NCI-H1694 (cell line): Measurements from ENCODE around the gene CORO1C.
"Not testable (repeated sequence)": the region's sequence is repeated elsewhere in the genome, so short reads cannot be mapped to it uniquely, and the experiment has no call there.

Experiments
- DNase-seq: peaks from one replicate; lab custom pipeline; 2025; lab: John Stamatoyannopoulos, UW

CORO1C gene

GRCh38 chr12:108672054-108672453 is 59.3 kb downstream of the CORO1C start:
- DNase-seq = no peak

- DNase-seq = no peak
These were observed 60.2 kb downstream of the CORO1C start for GRCh38 chr12:108671110-108671509.

- DNase-seq = no peak
These were observed 61.2 kb downstream of the CORO1C start for GRCh38 chr12:108670066-108670631.

- DNase-seq = no peak
These were observed 62.8 kb downstream of the CORO1C start for GRCh38 chr12:108668542-108668941.

GRCh38 chr12:108668063-108668462 is 63.3 kb downstream of the CORO1C start:
- no peak for DNase-seq

- DNase-seq = no peak
These were observed 64.0 kb downstream of the CORO1C start for GRCh38 chr12:108667349-108667748.

- no peak for DNase-seq
These were observed 64.9 kb downstream of the CORO1C start for GRCh38 chr12:108666401-108666881.

GRCh38 chr12:108665608-108666202 is 65.6 kb downstream of the CORO1C start:
- DNase-seq = no peak

GRCh38 chr12:108664338-108665258 is 66.7 kb downstream of the CORO1C start:
- peak; percentile 88 for DNase-seq

GRCh38 chr12:108663324-108664015 is 67.8 kb downstream of the CORO1C start:
- DNase-seq = no peak

- DNase-seq = not testable (repeated sequence)
These were observed 73.2 kb downstream of the CORO1C start for GRCh38 chr12:108658115-108658514.

- DNase-seq = no peak
These were observed 74.1 kb downstream of the CORO1C start for GRCh38 chr12:108657130-108657745.

GRCh38 chr12:108656247-108656646 is 75.1 kb downstream of the CORO1C start:
- DNase-seq = not testable (repeated sequence)

GRCh38 chr12:108655812-108656175 is 75.5 kb downstream of the CORO1C start:
- not testable (repeated sequence) for DNase-seq

- not testable (repeated sequence) for DNase-seq
These were observed 76.7 kb downstream of the CORO1C start for GRCh38 chr12:108654622-108655021.

- no peak for DNase-seq
These were observed 77.4 kb downstream of the CORO1C start for GRCh38 chr12:108653922-108654321.

GRCh38 chr12:108653082-108653516 is 78.2 kb downstream of the CORO1C start:
- no peak for DNase-seq

- no peak for DNase-seq
These were observed 81.2 kb downstream of the CORO1C start for GRCh38 chr12:108650083-108650482.

- DNase-seq = no peak
These were observed 81.6 kb downstream of the CORO1C start for GRCh38 chr12:108649669-108650068.

GRCh38 chr12:108649126-108649525 is 82.2 kb downstream of the CORO1C start:
- no peak for DNase-seq

- DNase-seq = no peak
These were observed 82.9 kb downstream of the CORO1C start for GRCh38 chr12:108648371-108648770.
